Choroid plexus epithelial cell (primary cell): ENCODE results near the gene IP6K2.

Source experiments
- DNase-seq: peaks from one replicate; pipeline ENCODE4 v3.0.0-alpha.2; 2010; ENCODE audit warnings: low read depth
- H3K4me3 ChIP-seq: 2 replicates; pipeline ENCODE4 v1.5.1; 2011; ENCODE audit warnings: low read depth, mild to moderate bottlenecking, control low read depth, low read length, moderate library complexity
- CTCF ChIP-seq: conservative IDR thresholded peaks from 2 replicates; pipeline ENCODE4 v1.5.1; 2011; ENCODE audit warnings: low read depth, mild to moderate bottlenecking, control low read depth, inconsistent platforms, low read length, moderate library complexity

Gene IP6K2

GRCh38 chr3:48684054-48684349, 33.0 kb downstream of the IP6K2 start:
- H3K4me3 ChIP-seq: peak overlapping the region; percentile 97
- no peak for TF ChIP-seq CTCF
- DNase-seq: peak; percentile 26

DNA sequence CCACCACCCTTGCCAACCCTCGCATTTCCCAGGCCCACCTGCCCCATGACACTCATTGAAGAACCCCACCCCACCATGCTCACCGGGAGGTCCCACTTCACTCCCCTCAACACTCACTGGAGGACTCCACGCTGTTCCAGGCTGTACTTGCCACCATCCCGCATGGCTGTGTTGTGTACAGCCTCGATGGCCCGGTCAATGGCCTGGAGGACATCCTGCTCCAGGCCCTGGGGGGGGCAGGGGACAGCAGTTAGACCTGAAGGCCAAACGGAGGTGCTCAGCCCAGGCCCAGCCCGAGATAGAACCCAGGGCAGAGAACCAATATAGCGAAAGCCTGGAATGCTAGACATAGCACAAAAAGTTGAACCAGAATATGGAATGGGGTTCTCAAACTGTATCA, 34.2 kb downstream of the IP6K2 start:
- TF ChIP-seq CTCF: no peak
- DNase-seq: no peak
- no peak overlapping the region for H3K4me3 ChIP-seq

- H3K4me3 ChIP-seq: no peak overlapping the region
- DNase-seq: no peak
- TF ChIP-seq CTCF: no peak
These were observed 34.9 kb downstream of the IP6K2 start for GRCh38 chr3:48681974-48682610.

DNA sequence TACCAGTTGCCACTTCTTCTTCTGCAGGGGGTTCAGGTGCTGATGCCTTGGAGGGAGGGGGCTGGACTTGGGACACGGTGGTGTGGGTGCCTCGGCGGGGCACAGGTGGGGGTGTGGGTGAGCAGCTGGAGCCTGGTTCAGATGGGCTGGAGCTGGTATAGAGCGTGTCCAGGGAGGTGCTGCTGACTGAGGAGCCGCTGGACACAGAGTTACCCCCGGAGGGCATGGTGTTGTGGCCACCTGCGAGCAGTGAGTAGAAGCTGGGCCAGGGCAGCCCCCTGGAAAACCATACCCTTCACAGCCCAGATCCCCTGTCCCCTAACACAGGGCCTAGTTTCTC, 35.5 kb downstream of the IP6K2 start:
- TF ChIP-seq CTCF: no peak
- H3K4me3 ChIP-seq: no peak overlapping the region
- no peak for DNase-seq

- TF ChIP-seq CTCF: no peak
- no peak overlapping the region for H3K4me3 ChIP-seq
These were observed 36.0 kb downstream of the IP6K2 start for GRCh38 chr3:48680811-48681540.

DNA sequence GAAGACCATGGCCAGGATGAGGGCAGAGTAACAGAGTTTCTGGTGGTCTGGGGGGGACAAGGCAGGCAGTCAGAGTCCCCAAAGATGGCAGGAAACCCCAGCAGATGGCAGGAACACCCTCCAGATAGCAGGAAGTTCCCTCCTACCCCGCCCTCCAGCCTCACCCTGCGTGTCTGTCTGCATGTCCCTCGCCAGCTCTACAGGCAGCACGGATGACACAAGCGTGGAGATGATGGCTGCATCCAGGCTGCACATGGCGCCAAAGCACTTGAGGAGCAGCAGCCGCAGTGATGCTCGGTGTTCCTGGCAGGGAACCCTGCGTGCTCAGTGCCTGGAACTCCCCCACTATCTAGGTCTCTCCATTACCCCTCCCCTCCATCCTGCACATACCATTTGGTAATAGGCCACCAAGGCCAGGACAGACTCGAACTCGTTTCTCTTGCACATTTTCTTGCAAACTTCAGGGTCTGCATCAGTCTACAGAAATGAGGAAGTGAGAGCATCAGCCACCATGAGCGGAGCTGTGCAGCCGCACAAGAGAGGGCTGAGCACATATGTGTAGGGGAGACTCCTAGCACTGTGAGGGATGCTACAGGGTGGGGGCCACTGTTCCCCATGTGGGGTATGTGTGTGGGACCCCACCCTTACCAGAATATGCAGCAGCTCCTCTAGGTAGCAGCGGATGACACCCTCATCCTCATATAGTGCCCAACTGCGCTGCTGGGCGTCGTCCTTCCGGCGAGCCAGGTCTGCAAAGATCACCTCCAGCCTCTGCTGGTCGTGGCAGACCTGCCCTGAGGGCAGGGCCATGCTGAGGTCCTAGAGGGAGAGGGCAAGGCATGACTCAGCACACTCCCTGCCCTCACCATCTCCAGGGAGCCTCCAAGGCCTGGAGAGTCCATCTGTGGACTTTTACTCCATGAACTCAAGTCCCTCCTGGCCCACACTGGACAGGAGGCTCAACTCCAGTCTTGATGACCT, 37.3 kb downstream of the IP6K2 start:
- H3K4me3 ChIP-seq: no peak overlapping the region
- TF ChIP-seq CTCF: no peak
- no peak for DNase-seq

More at GRCh38 chr3:48680811-48681540, 36.0 kb downstream of the IP6K2 start:
- DNase-seq: no peak
